Loucy (cell line): Measurements from ENCODE around the gene TARM1.

Source experiments
- H2AFZ ChIP-seq: fragments of 200-600 bp; sonication (generic); 2 replicates; pipeline ENCODE4 v1.6.0; 2016; ENCODE audit warnings: antibody characterized with exemption, mild to moderate bottlenecking, low read length, moderate library complexity
- H3F3A ChIP-seq: fragments of 200-600 bp; 2 replicates; pipeline ENCODE4 v1.6.0; 2016; ENCODE audit warnings: antibody characterized with exemption, low read depth, mild to moderate bottlenecking
- H3K27me3 ChIP-seq: fragments of 200-600 bp; sonication (generic); 2 replicates; pipeline ENCODE4 v1.6.1; 2014; ENCODE audit warnings: low read length, mild to moderate bottlenecking; ENCODE audit not compliant: insufficient read depth, poor library complexity, severe bottlenecking
- H3K36me3 ChIP-seq: fragments of 200-600 bp; sonication (generic); 2 replicates; pipeline ENCODE4 v1.6.1; 2016; ENCODE audit warnings: low read length; ENCODE audit not compliant: insufficient read depth
- H3K4me1 ChIP-seq: fragments of 200-600 bp; sonication (generic); 2 replicates; pipeline ENCODE4 v1.5.1; 2014; ENCODE audit warnings: low read length, mild to moderate bottlenecking; ENCODE audit not compliant: insufficient read depth, poor library complexity, severe bottlenecking
- H3K4me2 ChIP-seq: fragments of 200-600 bp; sonication (generic); 2 replicates; pipeline ENCODE4 v1.6.0; 2014; ENCODE audit warnings: antibody characterized with exemption, low read length, low read depth, mild to moderate bottlenecking; ENCODE audit not compliant: poor library complexity, severe bottlenecking
- H3K4me3 ChIP-seq: fragments of 200-600 bp; sonication (generic); 2 replicates; pipeline ENCODE4 v1.5.1; 2014; ENCODE audit warnings: low read length, mild to moderate bottlenecking, mixed read lengths; ENCODE audit not compliant: poor library complexity, severe bottlenecking
- H3K79me2 ChIP-seq: fragments of 200-600 bp; sonication (generic); 2 replicates; pipeline ENCODE4 v1.6.1; 2014; ENCODE audit warnings: low read length; ENCODE audit not compliant: insufficient read depth
- H3K9ac ChIP-seq: fragments of 200-600 bp; sonication (generic); 2 replicates; pipeline ENCODE4 v1.6.0; 2014; ENCODE audit warnings: mild to moderate bottlenecking, low read depth, low read length, moderate library complexity; ENCODE audit not compliant: poor library complexity, severe bottlenecking
- H3K9me2 ChIP-seq: fragments of 200-600 bp; sonication (generic); replicated peaks from 2 replicates; pipeline ENCODE4 v1.6.1; 2016; ENCODE audit warnings: low read depth, low read length, mixed read lengths
- H3K9me3 ChIP-seq: fragments of 200-600 bp; sonication (generic); 2 replicates; pipeline ENCODE4 v1.6.1; 2014; ENCODE audit warnings: mild to moderate bottlenecking, antibody characterized with exemption, low read length, low read depth; ENCODE audit not compliant: insufficient read depth
- H4K20me1 ChIP-seq: fragments of 200-600 bp; sonication (generic); 2 replicates; pipeline ENCODE4 v1.6.0; 2014; ENCODE audit warnings: antibody characterized with exemption, low read length, mild to moderate bottlenecking; ENCODE audit not compliant: insufficient read depth, poor library complexity, severe bottlenecking
- EZH2phosphoT487 ChIP-seq: fragments of 200-600 bp; IDR thresholded peaks from 2 replicates; pipeline ENCODE4 v1.6.1; 2018; ENCODE audit warnings: antibody characterized with exemption, mild to moderate bottlenecking, moderate library complexity, borderline replicate concordance
- TF ChIP-seq, protein P1 (sequence below): fragments of 200-600 bp; sonication (generic); conservative IDR thresholded peaks from 2 replicates; pipeline ENCODE4 v1.5.1; 2014; ENCODE audit warnings: mild to moderate bottlenecking, antibody characterized with exemption, low read length

The TARM1 gene

DNA sequence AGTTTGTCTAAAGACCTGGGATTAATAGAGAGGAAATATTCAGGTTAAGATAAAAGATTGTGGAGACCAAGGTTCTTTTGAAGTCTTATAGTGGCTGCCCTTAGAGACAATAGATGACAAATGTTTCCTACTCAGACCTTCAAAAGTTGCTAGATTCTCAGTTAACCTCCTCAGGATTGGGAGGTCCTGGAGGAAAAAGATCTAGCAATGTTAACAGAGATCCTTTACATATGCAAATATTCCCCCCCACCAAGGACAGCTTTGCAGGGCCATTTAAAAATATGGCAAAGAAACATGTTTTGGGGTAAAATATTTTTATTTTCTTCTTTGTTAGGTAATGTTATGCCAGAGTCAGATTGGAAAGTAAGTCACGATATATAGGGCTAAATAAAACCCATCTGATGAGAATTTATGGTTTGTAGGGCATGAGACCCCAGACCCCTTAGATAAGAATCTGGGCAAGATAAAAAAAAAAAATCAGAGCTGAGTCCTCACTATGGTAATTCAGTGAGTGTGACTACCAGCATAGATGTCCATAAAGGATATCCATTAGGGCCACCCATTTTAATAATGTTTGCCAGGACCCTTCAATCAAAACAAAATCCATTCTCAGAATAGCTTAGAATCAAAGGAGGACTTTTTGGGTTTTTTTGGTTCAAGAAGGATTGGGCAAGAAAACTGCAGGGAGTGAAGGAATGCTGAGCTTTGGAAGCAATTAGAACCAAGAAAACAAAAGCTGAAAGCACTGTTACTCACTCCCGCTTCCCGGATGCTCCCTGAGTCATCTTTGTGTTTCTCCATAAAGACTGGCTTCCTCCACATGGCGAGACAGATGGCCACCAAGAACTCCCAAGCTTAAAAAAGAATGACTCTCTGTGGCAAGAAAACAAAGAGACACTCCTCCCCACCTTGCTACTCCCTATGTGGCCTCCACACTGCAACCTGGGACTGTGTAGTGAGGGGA is 45.7 kb downstream of the TARM1 start:
- Histone ChIP-seq H3K36me3 (no peaks in the 10 kb centered on the region), H3K4me3 (no peak overlapping the region), H2AFZ (no peak overlapping the region)

DNA sequence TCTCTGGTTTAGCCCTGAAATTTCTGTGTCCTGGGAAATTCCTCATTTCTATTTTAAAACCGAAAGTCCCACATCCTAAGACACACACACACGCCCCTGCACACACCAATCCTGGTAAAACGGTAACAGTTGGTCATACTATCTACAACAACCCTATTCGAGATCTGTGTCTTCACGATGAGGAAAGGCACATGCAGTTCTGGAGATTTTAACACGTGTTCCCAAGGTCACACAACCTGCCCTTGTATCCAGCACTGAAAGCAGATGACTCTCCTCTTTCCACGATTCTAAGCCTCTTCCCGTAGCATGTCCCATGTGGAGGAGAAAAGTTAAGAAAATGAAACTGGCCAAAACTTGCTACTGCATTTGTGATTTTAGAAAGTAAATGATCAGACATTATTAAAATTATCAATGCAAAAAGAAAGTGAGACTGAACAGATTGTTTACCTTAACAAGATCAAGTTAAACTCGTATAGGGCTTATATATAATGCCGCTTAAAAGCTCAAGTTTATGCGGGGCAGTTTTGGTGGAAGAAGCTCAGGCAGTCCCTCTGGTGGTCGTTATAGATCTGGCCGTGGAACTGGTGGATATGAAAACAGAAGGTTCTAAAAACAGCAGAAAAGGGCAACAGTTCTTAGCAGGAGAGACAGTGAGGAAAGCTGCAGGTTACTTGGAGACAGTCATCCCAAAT is 50.1 kb downstream of the TARM1 start:
- Histone ChIP-seq H2AFZ (peak overlapping the region; percentile 71), H3K9ac (no peak overlapping the region)
- TF ChIP-seq EZH2phosphoT487 = no peak
- TF ChIP-seq, protein P1, sequence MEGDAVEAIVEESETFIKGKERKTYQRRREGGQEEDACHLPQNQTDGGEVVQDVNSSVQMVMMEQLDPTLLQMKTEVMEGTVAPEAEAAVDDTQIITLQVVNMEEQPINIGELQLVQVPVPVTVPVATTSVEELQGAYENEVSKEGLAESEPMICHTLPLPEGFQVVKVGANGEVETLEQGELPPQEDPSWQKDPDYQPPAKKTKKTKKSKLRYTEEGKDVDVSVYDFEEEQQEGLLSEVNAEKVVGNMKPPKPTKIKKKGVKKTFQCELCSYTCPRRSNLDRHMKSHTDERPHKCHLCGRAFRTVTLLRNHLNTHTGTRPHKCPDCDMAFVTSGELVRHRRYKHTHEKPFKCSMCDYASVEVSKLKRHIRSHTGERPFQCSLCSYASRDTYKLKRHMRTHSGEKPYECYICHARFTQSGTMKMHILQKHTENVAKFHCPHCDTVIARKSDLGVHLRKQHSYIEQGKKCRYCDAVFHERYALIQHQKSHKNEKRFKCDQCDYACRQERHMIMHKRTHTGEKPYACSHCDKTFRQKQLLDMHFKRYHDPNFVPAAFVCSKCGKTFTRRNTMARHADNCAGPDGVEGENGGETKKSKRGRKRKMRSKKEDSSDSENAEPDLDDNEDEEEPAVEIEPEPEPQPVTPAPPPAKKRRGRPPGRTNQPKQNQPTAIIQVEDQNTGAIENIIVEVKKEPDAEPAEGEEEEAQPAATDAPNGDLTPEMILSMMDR = peak; percentile 63

More for the DNA sequence above, 45.7 kb downstream of the TARM1 start:
- H3F3A ChIP-seq = no peaks in the 10 kb centered on the region
- H3K79me2 ChIP-seq = no peaks in the 10 kb centered on the region
- H4K20me1 ChIP-seq = no peaks in the 10 kb centered on the region
- TF ChIP-seq EZH2phosphoT487 = no peak
- TF ChIP-seq, protein P1 = no peak
- H3K9ac ChIP-seq = no peak overlapping the region
- no peak overlapping the region for H3K4me2 ChIP-seq
- no peaks in the 10 kb centered on the region for H3K27me3 ChIP-seq
- no peaks in the 10 kb centered on the region for H3K9me2 ChIP-seq
- no peaks in the 10 kb centered on the region for H3K4me1 ChIP-seq
- no peaks in the 10 kb centered on the region for H3K9me3 ChIP-seq

DNA sequence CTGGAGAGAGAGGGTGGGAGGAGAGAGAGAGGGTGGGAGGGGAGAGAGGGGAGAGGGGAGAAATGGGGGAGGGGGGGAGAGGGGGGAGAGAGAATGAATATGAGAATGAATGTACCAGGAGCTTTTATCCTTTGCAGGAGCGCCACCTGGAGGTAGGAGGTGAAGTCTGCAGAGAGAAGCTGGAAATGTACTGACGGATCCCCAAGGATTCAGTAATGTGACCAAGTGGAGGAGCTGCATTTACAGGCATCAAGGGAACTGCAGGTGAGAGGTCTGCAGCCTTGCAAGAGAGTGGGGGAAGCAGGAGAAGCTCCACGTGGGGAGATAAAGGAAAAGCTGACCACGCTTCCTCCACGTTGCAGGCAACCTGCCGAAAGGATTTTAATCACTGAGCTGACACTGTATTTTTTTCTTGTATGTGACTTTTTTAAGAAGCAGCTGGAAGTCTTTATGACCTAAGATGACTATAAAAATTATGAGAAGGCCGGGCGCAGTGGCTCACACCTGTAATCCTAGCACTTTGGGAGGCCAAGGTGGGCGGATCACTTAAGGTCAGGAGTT is 51.2 kb downstream of the TARM1 start:
- Histone ChIP-seq H3K9ac (no peak overlapping the region), H3F3A (no peaks in the 10 kb centered on the region), H3K36me3 (no peaks in the 10 kb centered on the region), H2AFZ (no peak overlapping the region), H3K79me2 (no peaks in the 10 kb centered on the region), H4K20me1 (no peaks in the 10 kb centered on the region), H3K9me2 (no peaks in the 10 kb centered on the region), H3K27me3 (no peaks in the 10 kb centered on the region), H3K4me3 (no peak overlapping the region), H3K9me3 (no peaks in the 10 kb centered on the region), H3K4me2 (no peak overlapping the region), H3K4me1 (no peaks in the 10 kb centered on the region)
- TF ChIP-seq, protein P1 = peak; percentile 73
- TF ChIP-seq EZH2phosphoT487 = no peak

More for the DNA sequence above, 50.1 kb downstream of the TARM1 start:
- peak overlapping the region; percentile 32 for H3K4me3 ChIP-seq
- no peaks in the 10 kb centered on the region for H3K79me2 ChIP-seq
- H4K20me1 ChIP-seq = no peaks in the 10 kb centered on the region
- peak overlapping the region; percentile 50 for H3K4me2 ChIP-seq
- no peaks in the 10 kb centered on the region for H3K9me3 ChIP-seq
- no peaks in the 10 kb centered on the region for H3K4me1 ChIP-seq
- H3K36me3 ChIP-seq = no peaks in the 10 kb centered on the region
- no peaks in the 10 kb centered on the region for H3K27me3 ChIP-seq
- H3K9me2 ChIP-seq = no peaks in the 10 kb centered on the region
- H3F3A ChIP-seq = no peaks in the 10 kb centered on the region
